ENCODE data around the gene SUCLG2. TPM values are rescaled to one million over a fixed set of nuclear protein-coding genes. Genes with fewer than 3 reads are reported as not detected.

SUCLG2 gene
- total RNA-seq, 1 donor from 2014 or later: 29.5 TPM

DNA sequence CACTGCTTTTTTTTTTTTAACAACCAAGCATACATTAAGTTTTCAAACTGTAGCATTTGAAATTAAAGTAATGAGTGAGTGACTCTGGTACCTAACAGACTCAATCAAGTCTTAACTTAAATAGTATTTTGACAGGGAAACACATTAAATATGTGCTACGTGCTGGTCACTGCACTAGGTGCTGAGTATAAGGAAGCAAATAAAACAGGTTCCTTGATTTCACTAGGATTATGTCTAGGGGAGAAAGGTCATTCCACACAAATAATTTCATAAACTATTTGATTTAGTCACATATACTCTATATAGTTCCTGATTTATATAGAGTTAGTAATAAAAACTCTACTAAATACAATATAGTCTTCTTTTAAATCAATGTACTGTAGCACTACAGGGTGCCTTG lies 89.4 kb downstream of the SUCLG2 start:
- TF ChIP-seq POLR2A (IDR thresholded peaks at IDR 0.05): no peak
- TF ChIP-seq, protein P1, sequence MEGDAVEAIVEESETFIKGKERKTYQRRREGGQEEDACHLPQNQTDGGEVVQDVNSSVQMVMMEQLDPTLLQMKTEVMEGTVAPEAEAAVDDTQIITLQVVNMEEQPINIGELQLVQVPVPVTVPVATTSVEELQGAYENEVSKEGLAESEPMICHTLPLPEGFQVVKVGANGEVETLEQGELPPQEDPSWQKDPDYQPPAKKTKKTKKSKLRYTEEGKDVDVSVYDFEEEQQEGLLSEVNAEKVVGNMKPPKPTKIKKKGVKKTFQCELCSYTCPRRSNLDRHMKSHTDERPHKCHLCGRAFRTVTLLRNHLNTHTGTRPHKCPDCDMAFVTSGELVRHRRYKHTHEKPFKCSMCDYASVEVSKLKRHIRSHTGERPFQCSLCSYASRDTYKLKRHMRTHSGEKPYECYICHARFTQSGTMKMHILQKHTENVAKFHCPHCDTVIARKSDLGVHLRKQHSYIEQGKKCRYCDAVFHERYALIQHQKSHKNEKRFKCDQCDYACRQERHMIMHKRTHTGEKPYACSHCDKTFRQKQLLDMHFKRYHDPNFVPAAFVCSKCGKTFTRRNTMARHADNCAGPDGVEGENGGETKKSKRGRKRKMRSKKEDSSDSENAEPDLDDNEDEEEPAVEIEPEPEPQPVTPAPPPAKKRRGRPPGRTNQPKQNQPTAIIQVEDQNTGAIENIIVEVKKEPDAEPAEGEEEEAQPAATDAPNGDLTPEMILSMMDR (IDR thresholded peaks at IDR 0.05): no peak
- TF ChIP-seq POLR2AphosphoS5 (IDR thresholded peaks at IDR 0.05; ENCODE audit: insufficient read depth in 1 of 2, low read depth in 1 of 2): no peak
- intact Hi-C loops (cut with DNase I): no loop called here
- no peaks in the 10 kb centered on the region for H3K27me3 ChIP-seq
- no peaks in the 10 kb centered on the region for H3K9me3 ChIP-seq
- H3K27ac ChIP-seq: no peak overlapping the region
- H3K36me3 ChIP-seq: no peaks in the 10 kb centered on the region
- no peak overlapping the region for H3K4me3 ChIP-seq
- DNase-seq (ENCODE audit: extremely low spot score in 2 of 2): no peak
- no peaks in the 10 kb centered on the region for H3K4me1 ChIP-seq

DNA sequence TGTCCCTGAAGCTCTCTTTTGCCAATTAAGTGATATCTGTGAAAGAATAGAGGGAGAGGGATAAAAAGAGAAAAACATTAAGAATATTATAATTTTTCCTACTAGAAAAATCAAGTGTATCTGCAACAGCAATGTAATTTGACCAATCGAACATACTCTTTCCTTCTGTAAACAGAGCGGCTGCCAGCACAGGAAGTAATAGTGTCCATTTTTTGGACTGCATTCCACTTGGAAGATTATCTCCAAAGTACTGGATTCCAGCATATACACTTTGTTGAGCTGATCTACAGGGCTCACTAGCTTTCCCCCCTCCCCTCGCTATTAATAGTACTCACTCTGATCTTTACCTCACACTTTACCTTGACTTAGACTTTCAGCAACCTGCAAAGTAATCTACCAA lies 90.4 kb downstream of the SUCLG2 start:
- TF ChIP-seq, protein P1 (IDR thresholded peaks at IDR 0.05): no peak
- TF ChIP-seq POLR2AphosphoS5 (IDR thresholded peaks at IDR 0.05; ENCODE audit: insufficient read depth in 1 of 2, low read depth in 1 of 2) (no peak), POLR2A (IDR thresholded peaks at IDR 0.05) (no peak)
- Histone ChIP-seq H3K36me3 (no peaks in the 10 kb centered on the region), H3K27ac (no peak overlapping the region), H3K4me1 (no peaks in the 10 kb centered on the region), H3K27me3 (no peaks in the 10 kb centered on the region), H3K4me3 (no peak overlapping the region), H3K9me3 (no peaks in the 10 kb centered on the region)
- intact Hi-C loops (cut with DNase I): no loop called here
- no peak for DNase-seq (ENCODE audit: extremely low spot score in 2 of 2)

DNA sequence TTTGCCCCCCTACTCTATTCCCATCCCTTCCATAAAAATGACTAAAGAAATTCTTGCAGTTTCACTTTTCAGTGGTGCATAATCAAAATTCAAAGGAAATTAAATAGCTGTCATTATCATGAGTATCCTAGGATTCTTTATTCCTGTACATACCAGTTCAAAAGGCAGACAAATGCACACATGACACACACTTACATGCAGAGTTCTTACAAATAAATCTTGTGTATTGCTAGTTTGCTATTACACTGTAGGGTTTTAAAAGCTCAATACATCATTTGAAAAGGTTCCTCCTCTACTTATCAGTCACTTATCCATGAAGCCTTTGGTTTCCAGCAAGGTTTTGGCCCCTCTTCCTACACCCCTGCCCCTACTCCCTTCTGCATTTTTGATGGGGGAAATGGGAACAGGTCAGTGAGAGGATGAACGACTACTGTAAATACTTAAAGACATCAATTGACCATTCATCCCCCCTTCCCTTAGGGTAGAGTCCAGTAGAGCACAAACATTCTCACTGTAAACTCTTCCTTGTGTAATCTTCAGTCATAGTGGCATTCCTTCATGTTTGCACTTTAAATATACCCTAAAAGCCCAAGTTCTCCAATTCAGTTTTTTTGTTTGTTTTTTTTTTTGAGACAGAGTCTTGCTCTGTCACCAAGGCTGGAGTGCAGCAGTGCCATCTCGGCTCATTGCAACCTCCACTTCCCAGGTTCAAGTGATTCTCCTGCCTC lies 92.6 kb downstream of the SUCLG2 start:
- H3K4me3 ChIP-seq: no peak overlapping the region
- H3K27me3 ChIP-seq: no peaks in the 10 kb centered on the region
- intact Hi-C loops (cut with DNase I): no loop called here
- TF ChIP-seq POLR2AphosphoS5 (IDR thresholded peaks at IDR 0.05; ENCODE audit: insufficient read depth in 1 of 2, low read depth in 1 of 2): no peak
- TF ChIP-seq, protein P1 (IDR thresholded peaks at IDR 0.05): no peak
- TF ChIP-seq POLR2A (IDR thresholded peaks at IDR 0.05): no peak
- H3K9me3 ChIP-seq: no peaks in the 10 kb centered on the region
- no peaks in the 10 kb centered on the region for H3K36me3 ChIP-seq
- H3K27ac ChIP-seq: no peak overlapping the region
- no peak for DNase-seq (ENCODE audit: extremely low spot score in 2 of 2)
- H3K4me1 ChIP-seq: peaks cover 12% of the 10 kb centered on the region

DNA sequence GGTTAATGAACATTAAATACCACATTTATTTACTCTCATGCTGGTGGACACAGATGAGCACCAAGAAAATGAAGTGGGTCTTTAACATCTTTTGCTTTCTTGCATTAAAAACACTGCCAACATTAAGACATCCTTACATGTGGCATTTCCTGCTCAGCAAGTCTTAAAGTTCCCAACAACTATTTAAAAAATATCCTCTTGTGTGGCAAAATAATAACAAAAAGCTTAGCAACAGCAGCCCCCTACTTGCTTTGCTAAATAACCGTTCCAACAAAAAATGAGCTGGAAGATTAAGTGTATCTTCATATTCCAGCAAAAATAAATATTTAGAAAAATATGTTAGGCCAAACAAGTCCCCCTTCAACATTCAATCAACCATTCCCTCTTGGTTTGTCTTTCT lies 93.1 kb downstream of the SUCLG2 start:
- Histone ChIP-seq H3K36me3 (no peaks in the 10 kb centered on the region), H3K27ac (no peak overlapping the region), H3K4me1 (peaks cover 12% of the 10 kb centered on the region), H3K4me3 (no peak overlapping the region), H3K27me3 (no peaks in the 10 kb centered on the region), H3K9me3 (no peaks in the 10 kb centered on the region)
- intact Hi-C loops (cut with DNase I): no loop called here
- DNase-seq (ENCODE audit: extremely low spot score in 2 of 2): no peak
- TF ChIP-seq POLR2AphosphoS5 (IDR thresholded peaks at IDR 0.05; ENCODE audit: insufficient read depth in 1 of 2, low read depth in 1 of 2) (no peak), POLR2A (IDR thresholded peaks at IDR 0.05) (no peak)
- TF ChIP-seq, protein P1 (IDR thresholded peaks at IDR 0.05): no peak

DNA sequence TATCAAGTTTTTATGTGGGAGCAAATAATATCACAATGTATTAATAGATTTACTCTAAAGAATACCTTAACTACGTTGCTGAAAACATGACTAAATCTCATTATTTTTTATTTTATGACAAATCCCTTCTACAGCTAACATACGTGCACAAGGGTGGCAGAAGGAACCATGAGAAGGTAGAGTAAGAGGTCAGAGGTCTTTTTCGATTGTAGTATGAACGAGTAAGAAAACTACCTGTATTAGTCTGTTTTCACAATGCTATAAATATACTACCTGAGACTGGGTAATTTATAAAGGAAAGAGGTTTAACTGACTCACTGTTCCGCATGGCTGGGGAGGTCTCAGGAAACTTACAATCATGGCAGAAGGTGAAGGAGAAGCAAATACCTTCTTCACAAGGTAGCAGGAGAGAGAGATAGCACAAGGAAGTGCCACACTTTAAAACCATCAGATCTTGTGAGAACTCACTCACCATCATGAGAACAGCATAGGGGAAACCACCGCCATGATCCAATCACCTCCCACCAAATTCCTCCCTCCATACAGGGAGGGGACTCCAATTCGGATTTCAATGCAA lies 95.3 kb downstream of the SUCLG2 start:
- Histone ChIP-seq H3K36me3 (no peaks in the 10 kb centered on the region), H3K4me1 (peaks cover 12% of the 10 kb centered on the region), H3K4me3 (no peak overlapping the region), H3K27me3 (no peaks in the 10 kb centered on the region), H3K9me3 (no peaks in the 10 kb centered on the region), H3K27ac (no peak overlapping the region)
- DNase-seq (ENCODE audit: extremely low spot score in 2 of 2): no peak
- intact Hi-C loops (cut with DNase I): no loop called here
- no peak for TF ChIP-seq POLR2A (IDR thresholded peaks at IDR 0.05)
- TF ChIP-seq, protein P1 (IDR thresholded peaks at IDR 0.05): no peak
